ENCODE measurements around the gene MTA2. TPM values are rescaled to one million over a fixed set of nuclear protein-coding genes. Genes with fewer than 3 reads are reported as not detected.
A peak's percentile ranks its signal among the peaks of the same experiment; 100 is the strongest.

The MTA2 gene
- total RNA-seq, 1 donor from 2014 or later = 28.2 TPM

DNA sequence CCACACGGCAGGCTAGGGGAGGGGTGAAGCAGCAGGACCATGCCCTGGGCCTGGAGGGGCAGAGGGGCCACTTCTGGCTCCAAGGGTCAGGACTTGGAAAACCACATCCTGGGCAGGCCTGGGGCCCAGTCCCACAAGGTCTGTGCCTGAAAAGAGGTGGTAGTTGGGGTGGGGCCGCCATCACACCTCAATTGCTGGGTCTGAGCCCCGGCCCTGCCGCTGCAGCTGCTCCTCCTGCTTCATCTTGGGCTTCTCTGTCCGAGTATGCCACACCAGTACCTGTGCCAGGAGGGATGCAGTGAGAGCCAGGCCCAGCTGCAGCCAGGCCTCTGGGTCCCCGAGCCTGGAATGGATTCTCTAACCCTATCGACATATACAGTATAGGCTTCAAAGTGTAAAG, 13.9 kb upstream of the MTA2 start:
- DNase-seq = no peak
- ATAC-seq (ENCODE audit: poor library complexity) = no peak
- intact Hi-C loops (cut with DNase I) = no loop called here

DNA sequence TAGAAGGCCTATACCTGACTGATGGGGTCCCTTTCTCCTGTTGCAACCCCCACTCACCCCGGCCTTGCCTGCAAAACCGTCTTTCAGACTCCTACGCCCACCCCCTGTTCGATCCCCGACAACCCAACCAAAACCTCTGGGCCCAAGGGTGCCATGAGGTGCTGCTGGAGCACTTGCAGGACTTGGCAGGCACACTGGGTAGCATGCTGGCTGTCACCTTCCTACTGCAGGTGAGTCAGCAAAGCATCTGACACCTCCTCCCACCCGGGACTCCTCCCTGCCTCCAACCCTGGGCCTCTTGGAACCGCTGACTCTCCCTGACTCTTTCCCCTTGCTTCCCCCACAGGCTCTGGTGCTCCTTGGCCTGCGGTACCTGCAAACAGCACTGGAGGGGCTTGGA, 12.6 kb upstream of the MTA2 start:
- no peak for DNase-seq
- intact Hi-C loops (cut with DNase I) = no loop called here
- no peak for ATAC-seq (ENCODE audit: poor library complexity)

DNA sequence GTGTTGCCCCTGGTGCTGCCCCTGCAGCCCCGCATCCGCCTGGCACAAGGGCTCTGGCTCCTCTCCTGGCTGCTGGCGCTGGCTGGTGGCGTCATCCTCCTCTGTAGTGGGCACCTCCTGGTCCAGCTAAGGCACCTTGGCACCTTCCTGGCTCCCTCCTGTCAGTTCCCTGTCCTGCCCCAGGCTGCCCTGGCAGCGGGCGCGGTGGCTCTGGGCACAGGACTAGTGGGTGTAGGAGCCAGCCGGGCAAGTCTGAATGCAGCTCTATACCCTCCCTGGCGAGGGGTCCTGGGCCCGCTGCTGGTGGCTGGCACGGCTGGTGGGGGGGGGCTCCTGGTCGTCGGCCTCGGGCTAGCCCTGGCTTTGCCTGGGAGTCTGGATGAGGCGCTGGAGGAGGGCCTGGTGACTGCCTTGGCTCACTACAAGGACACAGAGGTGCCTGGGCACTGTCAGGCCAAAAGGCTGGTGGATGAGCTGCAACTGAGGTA, 11.7 kb upstream of the MTA2 start:
- intact Hi-C loops (cut with DNase I) = no loop called here
- ATAC-seq (ENCODE audit: poor library complexity) = peak; percentile 0

DNA sequence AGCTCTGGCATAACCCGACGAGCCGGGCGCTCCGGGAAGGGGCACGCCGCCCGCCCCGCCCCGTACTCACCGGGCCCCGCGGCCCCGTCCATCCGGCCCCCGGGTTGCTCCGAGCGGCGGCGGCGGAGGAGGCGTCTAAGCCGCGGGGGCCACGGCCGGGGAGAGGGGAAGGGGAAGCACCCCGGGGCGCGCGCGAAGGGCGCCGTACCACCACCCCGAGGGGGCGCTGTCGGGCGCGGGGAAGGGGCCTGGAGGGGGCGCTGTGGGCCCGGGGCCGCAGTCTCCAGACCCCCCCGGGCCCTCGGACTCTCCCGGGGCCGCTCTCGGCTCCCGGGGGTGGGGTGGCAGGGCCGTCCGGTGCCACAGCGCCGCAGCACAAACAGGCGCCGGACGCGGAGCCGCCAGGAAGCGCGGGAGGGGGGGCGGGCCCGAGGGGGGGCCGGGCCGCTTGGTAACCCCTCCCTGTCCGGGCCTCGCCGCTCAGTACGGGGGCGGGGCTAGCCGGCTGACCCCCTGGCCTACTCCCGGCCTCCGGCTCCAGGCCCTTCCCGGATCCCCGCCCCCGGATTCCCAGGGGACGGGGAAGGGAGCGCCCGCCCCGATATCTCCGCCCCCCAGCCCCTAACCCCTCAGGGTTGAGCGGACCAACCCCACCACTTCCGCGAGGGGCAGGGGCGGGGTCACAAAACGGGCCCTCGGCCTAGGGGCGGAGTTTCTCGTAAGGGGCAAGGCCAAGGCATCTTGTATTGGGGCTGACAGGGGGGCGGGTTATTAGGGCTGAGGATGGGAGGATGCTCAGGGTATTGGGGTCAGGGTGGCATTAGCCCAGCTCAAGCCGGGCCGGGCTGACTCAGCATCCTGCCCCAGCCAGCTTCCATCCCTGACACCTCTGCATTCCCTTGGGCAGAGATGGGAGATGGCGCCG, 11.0 kb upstream of the MTA2 start, which contains the start of the genes EML3 and ROM1:
Gene EML3 (minus strand): TSS at position 410 of the 925 bp plus-strand sequence. CDS start 318 bp downstream, at position 92.
Gene ROM1 (plus strand): TSS at position 892 of the 925 bp plus-strand sequence. CDS start 25 bp downstream, at position 917.
- intact Hi-C loops (cut with DNase I) = no loop called here

More for the DNA sequence above, 11.7 kb upstream of the MTA2 start:
- no peak for DNase-seq

DNA sequence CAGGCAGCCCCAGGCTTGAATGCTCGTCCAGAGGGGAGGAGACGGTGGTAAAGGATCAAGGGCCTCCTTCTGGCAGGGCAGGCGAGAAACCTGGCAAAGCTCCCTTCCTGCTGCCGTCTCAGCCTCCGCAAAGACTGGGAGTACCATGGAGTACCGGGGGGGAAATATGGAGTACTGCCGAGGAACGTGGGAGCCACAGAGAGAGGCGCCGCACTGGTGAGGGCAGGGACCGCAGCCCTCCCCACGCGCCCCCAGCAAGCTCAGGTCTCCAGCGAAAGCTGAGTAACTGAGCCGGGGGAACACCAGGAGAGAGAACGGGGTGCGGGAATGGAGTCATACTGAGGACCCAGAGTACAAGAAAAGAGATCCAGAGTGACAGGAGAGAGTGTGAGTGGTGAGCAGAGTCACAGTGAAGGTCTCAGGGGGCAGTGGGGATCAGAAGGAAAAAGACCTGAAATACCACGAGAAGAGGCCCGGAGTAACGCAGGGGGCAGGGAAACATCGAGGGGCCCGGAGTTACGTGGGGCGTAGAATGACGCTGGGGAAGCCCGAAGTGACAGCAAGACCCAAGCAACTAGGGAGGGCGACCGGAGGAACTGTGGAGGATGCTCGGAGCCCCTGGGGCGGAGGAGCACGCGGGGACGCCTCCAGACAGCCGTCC, 10.2 kb upstream of the MTA2 start:
- peak; percentile 5 for ATAC-seq (ENCODE audit: poor library complexity)
- intact Hi-C loops (cut with DNase I) = no loop called here
- DNase-seq = peak; percentile 73

More for the DNA sequence above, 11.0 kb upstream of the MTA2 start, which contains the start of the genes EML3 and ROM1:
- DNase-seq (peak; percentile 93), ATAC-seq (ENCODE audit: poor library complexity) (peak; percentile 92)

DNA sequence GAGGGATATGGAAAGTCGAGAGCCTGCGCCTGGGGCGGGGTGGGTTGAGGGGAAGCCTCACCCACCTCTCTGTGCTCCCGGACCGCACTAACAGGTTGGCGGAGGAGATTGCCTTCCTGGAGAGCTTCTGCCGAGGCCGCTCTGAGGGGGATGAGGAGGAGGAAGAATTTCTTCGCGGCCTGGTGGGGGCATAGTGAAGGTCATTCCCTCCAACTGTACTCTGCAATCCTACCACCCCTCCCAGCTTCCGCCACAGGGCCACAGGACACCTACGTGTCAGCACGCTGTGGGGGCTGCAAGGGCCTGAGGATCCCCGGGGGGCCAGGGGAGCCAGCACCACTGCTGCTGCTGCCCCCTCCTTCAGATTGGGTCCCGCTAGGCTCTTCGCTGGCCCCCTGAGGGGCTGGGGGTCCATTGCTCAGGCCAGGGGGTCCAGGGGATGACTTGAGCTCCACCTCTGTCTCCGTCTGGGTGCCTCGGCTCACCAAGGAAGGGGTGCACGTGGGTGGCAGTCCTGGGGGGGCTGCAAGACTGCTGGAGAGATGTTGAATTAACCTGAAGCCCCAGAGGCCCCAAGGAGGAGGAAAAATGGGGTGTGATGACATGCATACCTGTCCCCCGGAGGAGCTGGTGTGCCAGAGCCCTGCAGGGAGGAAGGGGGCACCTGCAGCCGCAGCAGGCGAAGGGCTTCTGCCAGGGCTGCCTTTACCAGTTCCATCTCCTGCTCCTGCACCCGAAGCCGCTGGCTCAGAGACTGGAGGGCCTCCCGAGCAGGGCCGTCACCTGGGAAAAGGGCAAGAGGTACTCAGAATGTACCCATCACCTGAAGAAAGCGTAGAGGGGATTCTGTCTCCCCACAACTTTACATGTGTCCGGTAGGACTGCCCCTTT, 9.4 kb upstream of the MTA2 start:
- DNase-seq = no peak
- ATAC-seq (ENCODE audit: poor library complexity) = no peak
- intact Hi-C loops (cut with DNase I) = no loop called here

DNA sequence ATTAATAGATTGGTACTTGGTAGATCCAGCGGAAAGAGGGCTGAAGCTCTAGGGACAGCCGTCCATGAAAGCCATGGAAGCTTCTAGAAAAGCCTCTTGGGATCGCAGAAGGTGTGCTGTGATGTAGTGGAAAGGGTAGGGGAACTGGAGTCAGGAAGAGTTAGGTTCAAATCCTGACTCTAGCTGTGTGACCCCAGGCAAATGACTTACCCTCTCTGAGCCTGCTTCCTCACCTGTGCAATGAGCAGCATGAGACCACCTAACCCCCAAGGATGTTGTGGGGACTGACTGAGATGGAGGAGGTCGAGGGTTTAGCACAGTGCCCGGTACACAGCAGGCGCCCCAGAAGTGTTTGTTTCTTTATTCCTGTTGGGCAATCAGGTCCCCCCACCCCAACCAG, 8.7 kb upstream of the MTA2 start:
- ATAC-seq (ENCODE audit: poor library complexity) = no peak
- intact Hi-C loops (cut with DNase I) = no loop called here
- no peak for DNase-seq

DNA sequence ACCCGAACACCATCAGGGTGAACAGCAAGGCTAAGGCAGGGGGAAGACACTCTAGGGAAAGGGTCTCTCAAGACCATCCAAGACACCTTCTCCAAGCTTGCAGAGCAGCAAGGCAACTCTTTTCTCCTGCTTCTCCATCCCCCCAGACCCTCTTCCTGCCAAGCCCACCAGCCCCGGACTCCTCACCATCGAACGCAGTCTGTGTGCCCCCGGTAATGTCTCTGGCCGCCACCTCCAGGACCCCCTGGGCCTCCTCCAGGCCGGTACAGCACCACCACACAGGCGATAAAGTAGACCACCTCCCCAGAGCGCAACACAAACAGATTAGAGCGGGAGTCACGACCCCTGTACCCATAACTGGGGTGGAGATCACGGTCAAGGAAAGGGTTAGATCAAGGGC, 7.1 kb upstream of the MTA2 start:
- DNase-seq (no peak), ATAC-seq (ENCODE audit: poor library complexity) (no peak)
- intact Hi-C loops (cut with DNase I) = no loop called here

DNA sequence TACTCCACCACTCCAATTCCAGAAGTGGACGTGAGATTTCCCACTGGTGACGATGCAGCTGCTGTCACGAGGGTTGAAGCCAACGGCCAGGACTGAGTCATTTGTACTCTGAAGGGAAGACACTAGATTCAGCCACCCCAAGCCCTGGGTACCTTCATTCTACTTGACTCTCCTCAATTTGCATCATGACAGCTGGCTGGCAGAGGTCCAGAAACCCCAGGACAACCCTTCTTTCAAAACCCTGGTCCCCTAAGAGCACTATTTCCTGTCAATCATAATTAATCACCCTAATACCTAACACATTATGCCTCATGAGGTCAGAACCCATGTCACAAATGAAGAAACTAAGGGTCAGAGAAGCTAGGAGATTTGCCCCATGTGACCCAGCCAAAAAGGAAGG, 6.0 kb upstream of the MTA2 start:
- intact Hi-C loops (cut with DNase I) = no loop called here
- DNase-seq = peak; percentile 27
- ATAC-seq (ENCODE audit: poor library complexity) = no peak

DNA sequence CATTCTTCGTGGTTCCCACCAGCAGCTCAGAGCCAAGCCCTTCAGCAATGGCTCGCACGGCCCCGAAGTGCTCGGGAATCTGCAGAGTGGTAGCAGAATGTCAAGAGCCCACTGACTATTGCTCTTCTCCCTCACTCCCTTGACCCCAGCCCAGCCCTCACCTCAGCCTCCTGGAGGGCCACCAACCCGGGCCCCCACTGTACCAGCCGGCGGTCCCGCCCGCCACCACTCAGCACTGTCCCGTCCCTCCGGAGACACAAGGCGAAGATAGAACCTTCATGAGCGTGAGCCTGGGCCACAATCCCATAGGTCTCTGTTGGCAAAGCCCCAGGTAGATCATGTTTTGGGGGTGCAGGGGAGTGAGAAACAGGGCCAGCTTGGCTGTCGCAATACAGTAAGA, 4.2 kb upstream of the MTA2 start:
- DNase-seq (peak; percentile 26), ATAC-seq (ENCODE audit: poor library complexity) (no peak)
- intact Hi-C loops (cut with DNase I) = no loop called here

DNA sequence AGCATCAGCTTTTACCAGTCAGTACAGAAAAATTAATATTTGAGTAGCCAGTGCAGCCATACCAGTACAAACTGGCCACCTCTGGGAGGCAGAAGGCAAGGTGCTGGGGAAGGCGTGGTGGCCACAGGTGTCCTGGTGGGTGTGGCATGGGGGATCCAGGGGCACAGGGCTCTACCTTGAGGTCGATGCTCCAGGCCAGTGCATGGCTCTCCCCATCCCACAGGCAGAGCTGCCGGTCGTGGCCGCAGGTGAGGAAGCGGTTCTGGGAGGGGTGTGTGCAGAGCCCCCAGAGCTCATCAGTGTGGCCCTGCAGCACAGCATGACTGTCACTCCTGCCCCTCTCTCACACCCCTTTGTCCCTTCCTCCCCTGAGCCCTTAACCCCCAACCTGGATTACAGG, 3.8 kb upstream of the MTA2 start:
- ATAC-seq (ENCODE audit: poor library complexity) (no peak), DNase-seq (no peak)
- intact Hi-C loops (cut with DNase I) = no loop called here

DNA sequence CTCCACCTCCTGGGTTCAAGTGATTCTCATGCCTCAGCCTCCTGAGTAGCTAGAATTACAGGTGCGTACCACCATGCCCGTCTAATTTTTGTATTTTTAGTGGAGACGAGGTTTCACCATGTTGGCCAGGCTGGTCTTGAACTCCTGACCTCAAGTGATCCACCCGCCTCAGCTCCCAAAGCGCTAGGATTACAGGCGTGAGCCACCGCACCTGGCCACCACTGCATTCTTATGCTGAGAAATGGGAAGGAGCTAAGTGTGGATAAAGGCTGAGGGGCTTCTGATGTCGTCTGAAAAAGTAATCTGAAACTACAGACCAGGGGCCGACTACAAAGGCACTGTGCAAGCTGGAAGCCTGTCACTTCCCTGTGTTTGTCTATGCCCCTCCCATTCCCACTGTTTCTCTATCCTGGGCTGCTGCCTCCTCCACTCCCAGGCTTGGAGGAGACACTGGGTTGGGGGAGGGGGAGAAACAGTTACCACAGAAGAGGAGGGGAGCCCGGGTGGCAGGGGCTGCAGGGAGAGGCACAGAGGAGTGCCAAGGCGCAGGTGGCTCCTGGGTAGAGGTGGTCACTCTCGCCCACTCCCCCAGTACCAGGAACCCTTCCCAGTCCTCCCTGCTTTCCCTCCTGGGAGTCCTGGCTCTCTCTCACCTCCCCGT, 2.9 kb upstream of the MTA2 start:
- DNase-seq = peak; percentile 28
- intact Hi-C loops (cut with DNase I) = no loop called here
- no peak for ATAC-seq (ENCODE audit: poor library complexity)

DNA sequence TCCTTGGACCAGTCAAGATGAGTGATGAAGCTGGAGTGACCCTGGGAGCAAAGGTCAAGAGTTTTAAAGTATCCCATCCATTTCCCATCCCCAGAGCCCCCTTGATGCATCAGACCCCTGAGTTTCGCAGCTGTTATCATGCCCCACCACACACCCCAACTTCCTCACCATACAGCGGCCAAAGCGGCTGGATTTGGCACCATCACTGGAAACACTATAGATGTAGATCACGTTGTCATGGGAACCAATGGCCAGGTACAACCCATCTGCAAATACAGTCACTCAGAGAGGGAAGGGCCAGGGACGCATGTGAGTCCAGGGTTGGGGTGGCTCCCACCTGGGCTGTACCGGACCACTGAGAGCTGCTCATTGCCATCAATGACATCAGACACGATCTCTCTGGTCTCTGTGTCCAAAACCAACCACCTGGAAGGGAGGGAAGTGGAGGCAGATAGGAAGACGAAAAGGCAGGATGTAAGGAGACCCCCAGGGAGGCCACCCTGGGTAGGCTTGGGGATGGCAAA, 2.2 kb upstream of the MTA2 start:
- ATAC-seq (ENCODE audit: poor library complexity) (no peak), DNase-seq (peak; percentile 20)
- intact Hi-C loops (cut with DNase I) = no loop called here

DNA sequence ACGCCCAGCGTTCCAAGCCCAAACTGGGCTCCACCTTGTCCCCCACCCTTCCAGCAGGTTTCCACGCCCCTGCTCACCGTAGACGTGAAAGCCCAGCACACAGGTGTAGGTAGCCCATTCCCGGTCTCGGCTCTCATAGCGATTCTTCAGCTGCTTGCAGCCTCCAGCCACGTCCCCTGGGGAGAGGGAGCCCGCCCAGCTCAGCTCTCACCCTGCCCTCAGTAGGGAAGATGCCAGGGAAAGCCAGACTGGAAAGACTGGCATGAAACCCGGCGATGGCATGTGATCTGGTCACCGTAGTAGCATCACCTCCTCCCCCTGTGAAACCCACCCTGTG, 1.4 kb upstream of the MTA2 start:
- intact Hi-C loops (cut with DNase I) = no loop called here
- no peak for ATAC-seq (ENCODE audit: poor library complexity)
- peak; percentile 54 for DNase-seq

DNA sequence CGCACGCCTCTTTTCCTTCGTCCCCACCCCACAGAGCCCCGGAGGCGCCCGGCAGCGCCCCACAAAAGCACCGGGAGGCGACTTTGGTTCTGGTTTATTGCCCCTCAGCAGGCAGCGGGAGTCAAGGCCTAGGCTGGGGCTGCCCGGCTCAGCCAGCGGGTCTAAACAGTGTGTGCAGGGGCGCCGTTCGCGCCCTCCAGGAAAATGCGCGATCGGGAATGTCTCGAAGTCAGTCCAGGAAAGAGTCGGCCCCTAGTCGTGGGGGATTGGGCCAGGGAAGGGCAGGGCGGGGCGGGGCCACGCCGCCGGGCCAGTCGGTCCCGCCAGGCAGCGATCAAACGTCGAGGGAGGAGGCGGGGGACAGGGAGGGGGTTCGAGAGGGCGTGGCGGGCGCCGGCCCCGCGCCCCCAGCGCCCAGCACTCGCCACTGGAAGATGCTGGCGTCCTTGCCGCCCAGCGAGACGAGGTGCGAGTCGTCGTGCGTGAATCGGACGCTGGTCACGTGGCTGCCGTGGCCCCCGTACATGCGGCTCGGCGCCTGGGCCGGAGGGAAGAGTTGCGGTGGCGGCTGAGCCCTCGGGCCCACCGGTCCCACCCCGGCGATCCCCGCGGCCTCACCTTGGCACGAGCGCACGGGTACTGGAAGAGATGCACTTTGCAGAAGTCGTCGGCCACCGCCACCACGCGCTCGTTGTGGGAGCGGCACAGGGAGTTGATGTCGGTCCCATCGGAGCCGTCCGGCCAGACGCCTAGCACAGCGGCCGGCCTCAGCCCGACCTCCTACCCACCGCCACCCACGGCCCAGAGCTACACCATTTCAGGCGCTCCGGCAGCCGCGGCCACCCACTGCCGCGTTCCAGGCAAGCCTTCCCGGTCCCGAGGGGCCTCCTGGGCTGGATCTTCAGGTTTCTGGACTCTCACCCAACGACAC, 741 bp upstream of the MTA2 start:
- intact Hi-C loops (cut with DNase I) = no loop called here
- DNase-seq (peak; percentile 78), ATAC-seq (ENCODE audit: poor library complexity) (peak; percentile 67)

DNA sequence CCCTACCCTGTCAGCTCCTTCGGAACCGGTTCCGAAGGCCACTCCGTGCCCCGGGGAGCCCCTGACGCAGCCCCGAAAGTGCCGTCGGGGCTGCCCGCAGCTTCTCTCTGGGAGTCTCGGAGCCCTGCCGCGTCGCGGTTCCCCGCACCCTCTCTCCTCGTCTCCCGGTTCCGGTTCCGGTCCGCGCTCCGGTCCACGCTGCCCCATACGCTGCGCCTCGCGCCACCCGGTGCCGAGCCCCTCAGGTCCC, 618 bp downstream of the MTA2 start:
- intact Hi-C loops (cut with DNase I) = no loop called here

DNA sequence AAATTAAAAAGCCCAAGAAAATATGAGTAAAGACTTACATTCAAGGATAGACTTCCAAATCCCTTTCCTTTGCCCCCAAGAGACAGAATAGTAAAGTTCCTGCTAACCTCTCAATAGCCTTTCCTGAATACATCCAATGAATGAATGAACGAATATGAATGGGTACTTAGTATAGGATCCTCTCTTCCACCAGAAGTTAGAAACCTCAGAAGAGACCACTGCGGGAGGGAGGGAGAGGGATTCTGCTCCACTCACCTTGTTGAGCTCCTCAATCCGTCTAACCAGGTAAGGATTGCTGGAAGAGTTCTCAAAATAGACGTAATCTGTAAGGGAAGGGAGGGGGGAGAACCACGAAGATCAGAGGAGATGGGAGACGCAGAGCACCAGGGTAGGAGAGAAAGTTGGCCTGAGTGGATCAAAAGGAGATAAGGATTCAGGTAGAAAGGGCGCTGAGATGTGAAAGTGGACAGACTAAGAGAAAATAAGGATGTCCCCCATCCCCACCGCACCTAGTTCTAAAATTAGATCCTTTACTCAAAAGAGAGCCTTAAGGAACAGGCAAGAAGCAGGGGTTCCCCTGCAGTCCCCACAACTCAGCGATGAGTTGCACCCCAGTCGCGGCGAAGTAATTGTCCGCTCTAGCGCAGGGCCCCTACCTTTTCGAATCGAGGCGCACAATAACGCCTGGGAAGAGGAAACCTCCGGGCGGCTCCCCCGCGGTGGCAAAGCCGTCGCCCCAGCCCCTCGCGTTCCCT, 1.1 kb downstream of the MTA2 start:
- no peak for DNase-seq
- no peak for ATAC-seq (ENCODE audit: poor library complexity)
- intact Hi-C loops (cut with DNase I) = no loop called here

More for the DNA sequence above, 618 bp downstream of the MTA2 start:
- DNase-seq (peak; percentile 76), ATAC-seq (ENCODE audit: poor library complexity) (peak; percentile 42)

All from Right ventricle myocardium superior (tissue), 1 donor.